ENCODE data around the gene WDR37.

DNA sequence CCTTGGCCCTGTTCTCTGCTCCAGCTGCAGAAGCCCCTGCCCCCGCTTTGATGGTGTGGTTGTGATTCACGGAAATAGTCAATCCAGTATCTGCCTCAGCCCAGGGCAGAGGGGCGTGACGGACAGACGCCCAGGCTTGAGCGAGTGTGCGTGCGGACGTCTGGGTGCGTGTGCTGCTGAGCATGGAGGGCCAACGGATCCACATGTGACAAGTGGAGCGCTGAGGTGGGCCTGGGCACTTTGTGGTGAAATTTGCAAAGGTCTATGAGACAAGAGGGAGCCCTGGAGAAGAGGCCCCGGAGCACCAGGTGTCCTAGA is 94.4 kb downstream of the WDR37 start:
- TF ChIP-seq, protein P1, sequence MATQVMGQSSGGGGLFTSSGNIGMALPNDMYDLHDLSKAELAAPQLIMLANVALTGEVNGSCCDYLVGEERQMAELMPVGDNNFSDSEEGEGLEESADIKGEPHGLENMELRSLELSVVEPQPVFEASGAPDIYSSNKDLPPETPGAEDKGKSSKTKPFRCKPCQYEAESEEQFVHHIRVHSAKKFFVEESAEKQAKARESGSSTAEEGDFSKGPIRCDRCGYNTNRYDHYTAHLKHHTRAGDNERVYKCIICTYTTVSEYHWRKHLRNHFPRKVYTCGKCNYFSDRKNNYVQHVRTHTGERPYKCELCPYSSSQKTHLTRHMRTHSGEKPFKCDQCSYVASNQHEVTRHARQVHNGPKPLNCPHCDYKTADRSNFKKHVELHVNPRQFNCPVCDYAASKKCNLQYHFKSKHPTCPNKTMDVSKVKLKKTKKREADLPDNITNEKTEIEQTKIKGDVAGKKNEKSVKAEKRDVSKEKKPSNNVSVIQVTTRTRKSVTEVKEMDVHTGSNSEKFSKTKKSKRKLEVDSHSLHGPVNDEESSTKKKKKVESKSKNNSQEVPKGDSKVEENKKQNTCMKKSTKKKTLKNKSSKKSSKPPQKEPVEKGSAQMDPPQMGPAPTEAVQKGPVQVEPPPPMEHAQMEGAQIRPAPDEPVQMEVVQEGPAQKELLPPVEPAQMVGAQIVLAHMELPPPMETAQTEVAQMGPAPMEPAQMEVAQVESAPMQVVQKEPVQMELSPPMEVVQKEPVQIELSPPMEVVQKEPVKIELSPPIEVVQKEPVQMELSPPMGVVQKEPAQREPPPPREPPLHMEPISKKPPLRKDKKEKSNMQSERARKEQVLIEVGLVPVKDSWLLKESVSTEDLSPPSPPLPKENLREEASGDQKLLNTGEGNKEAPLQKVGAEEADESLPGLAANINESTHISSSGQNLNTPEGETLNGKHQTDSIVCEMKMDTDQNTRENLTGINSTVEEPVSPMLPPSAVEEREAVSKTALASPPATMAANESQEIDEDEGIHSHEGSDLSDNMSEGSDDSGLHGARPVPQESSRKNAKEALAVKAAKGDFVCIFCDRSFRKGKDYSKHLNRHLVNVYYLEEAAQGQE (IDR thresholded peaks at IDR 0.05; ENCODE audit: low read depth, low read length): no peak
- TF ChIP-seq CTCF (IDR thresholded peaks at IDR 0.05): no peak
- no peak for TF ChIP-seq GABPA (IDR thresholded peaks at IDR 0.05; ENCODE audit: low read depth)
- TF ChIP-seq EP300 (IDR thresholded peaks at IDR 0.05; ENCODE audit: borderline replicate concordance in 1 of 2, low read depth in 1 of 2, low read length in 1 of 2): no peak
- TF ChIP-seq TCF12 (IDR thresholded peaks at IDR 0.05): no peak
- TF ChIP-seq SIN3A (IDR thresholded peaks at IDR 0.05; ENCODE audit: borderline replicate concordance, low read depth, low read length): no peak
- TF ChIP-seq, protein P2, sequence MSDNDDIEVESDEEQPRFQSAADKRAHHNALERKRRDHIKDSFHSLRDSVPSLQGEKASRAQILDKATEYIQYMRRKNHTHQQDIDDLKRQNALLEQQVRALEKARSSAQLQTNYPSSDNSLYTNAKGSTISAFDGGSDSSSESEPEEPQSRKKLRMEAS (IDR thresholded peaks at IDR 0.05; ENCODE audit: low read depth): no peak
- no peak for TF ChIP-seq TEAD4 (IDR thresholded peaks at IDR 0.05; ENCODE audit: borderline replicate concordance, insufficient read depth)
- no peak for TF ChIP-seq FOXJ3 (CRISPR knock-in tag; IDR thresholded peaks at IDR 0.05)
- TF ChIP-seq, protein P3, sequence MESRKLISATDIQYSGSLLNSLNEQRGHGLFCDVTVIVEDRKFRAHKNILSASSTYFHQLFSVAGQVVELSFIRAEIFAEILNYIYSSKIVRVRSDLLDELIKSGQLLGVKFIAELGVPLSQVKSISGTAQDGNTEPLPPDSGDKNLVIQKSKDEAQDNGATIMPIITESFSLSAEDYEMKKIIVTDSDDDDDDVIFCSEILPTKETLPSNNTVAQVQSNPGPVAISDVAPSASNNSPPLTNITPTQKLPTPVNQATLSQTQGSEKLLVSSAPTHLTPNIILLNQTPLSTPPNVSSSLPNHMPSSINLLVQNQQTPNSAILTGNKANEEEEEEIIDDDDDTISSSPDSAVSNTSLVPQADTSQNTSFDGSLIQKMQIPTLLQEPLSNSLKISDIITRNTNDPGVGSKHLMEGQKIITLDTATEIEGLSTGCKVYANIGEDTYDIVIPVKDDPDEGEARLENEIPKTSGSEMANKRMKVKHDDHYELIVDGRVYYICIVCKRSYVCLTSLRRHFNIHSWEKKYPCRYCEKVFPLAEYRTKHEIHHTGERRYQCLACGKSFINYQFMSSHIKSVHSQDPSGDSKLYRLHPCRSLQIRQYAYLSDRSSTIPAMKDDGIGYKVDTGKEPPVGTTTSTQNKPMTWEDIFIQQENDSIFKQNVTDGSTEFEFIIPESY (IDR thresholded peaks at IDR 0.05; ENCODE audit: borderline replicate concordance, low read depth): no peak
- TF ChIP-seq JUND (IDR thresholded peaks at IDR 0.05): no peak
- no peak for TF ChIP-seq EZH2phosphoT487 (IDR thresholded peaks at IDR 0.05; ENCODE audit: borderline replicate concordance, low read depth)
